ENCODE measurements around the gene NCR3LG1.

Gene NCR3LG1

DNA sequence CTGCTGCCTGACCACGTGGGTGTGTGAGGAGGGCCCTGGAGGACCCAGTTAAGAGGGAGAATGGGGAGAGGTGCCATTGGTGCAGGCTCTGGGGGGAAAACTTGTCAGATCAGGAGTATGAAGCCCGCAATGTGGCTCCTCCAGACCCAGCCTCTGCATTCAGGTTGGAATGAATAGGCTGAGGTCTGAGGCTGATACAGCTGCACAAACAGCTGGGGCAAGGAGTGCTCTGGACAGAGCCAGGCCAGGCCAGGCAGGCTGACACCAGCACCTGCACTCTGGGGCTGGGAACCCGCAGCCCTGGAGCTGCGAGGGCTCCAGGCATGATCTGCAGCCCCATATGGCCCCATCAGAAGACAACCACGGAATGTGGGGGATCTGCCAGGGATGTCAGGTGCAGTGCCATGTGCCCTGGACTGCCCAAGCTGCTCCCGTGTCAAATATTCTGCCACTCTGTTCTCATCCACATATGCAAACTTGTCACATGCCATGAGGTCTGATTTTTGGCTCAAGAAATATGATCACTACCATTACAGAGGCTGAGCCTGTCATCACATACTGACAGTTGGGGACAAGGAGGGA lies 64.0 kb downstream of the NCR3LG1 start:
- TF ChIP-seq, protein P1, sequence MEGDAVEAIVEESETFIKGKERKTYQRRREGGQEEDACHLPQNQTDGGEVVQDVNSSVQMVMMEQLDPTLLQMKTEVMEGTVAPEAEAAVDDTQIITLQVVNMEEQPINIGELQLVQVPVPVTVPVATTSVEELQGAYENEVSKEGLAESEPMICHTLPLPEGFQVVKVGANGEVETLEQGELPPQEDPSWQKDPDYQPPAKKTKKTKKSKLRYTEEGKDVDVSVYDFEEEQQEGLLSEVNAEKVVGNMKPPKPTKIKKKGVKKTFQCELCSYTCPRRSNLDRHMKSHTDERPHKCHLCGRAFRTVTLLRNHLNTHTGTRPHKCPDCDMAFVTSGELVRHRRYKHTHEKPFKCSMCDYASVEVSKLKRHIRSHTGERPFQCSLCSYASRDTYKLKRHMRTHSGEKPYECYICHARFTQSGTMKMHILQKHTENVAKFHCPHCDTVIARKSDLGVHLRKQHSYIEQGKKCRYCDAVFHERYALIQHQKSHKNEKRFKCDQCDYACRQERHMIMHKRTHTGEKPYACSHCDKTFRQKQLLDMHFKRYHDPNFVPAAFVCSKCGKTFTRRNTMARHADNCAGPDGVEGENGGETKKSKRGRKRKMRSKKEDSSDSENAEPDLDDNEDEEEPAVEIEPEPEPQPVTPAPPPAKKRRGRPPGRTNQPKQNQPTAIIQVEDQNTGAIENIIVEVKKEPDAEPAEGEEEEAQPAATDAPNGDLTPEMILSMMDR (IDR thresholded peaks at IDR 0.05): no peak
- no peaks in the 10 kb centered on the region for H3K4me1 ChIP-seq
- H3K27ac ChIP-seq: no peak overlapping the region
- no peak overlapping the region for H3K4me3 ChIP-seq (ENCODE audit: low read depth, low read length)
- no peak overlapping the region for H3K9ac ChIP-seq
- no peaks in the 10 kb centered on the region for H3K79me2 ChIP-seq
- no peak overlapping the region for H3K4me2 ChIP-seq (ENCODE audit: low read length)
- no peaks in the 10 kb centered on the region for H3K36me3 ChIP-seq (ENCODE audit: control insufficient read depth, insufficient read depth, low read length)
- no peaks in the 10 kb centered on the region for H3K27me3 ChIP-seq (ENCODE audit: control insufficient read depth, insufficient read depth, low read length)
- H2AFZ ChIP-seq: no peak overlapping the region
- no peaks in the 10 kb centered on the region for H3K9me3 ChIP-seq (ENCODE audit: control insufficient read depth, low read length)

DNA sequence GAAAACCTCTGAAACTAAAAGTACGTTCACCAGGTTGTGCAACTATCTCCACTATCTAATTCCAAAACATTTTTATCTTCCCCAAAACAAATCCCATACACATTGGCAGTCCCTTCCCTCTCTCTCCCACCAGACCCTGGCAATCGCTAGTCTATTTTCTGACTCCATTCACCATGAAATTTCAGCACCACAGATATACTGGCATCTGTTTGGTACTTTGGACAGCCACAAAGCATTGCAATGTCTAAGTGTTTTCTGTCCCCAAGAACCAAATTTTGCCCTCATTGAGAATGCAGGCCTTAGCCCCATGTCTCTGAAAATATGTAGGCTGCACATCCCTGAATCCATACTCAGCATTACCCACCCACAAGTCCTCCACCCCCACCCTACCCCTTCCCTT lies 64.9 kb downstream of the NCR3LG1 start:
- no peaks in the 10 kb centered on the region for H3K4me1 ChIP-seq
- H3K79me2 ChIP-seq: no peaks in the 10 kb centered on the region
- H3K27ac ChIP-seq: no peak overlapping the region
- H3K36me3 ChIP-seq (ENCODE audit: control insufficient read depth, insufficient read depth, low read length): no peaks in the 10 kb centered on the region
- no peak overlapping the region for H2AFZ ChIP-seq
- H3K4me3 ChIP-seq (ENCODE audit: low read depth, low read length): no peak overlapping the region
- H3K4me2 ChIP-seq (ENCODE audit: low read length): no peak overlapping the region
- no peak overlapping the region for H3K9ac ChIP-seq
- no peaks in the 10 kb centered on the region for H3K9me3 ChIP-seq (ENCODE audit: control insufficient read depth, low read length)
- TF ChIP-seq, protein P1 (IDR thresholded peaks at IDR 0.05): no peak
- no peaks in the 10 kb centered on the region for H3K27me3 ChIP-seq (ENCODE audit: control insufficient read depth, insufficient read depth, low read length)

DNA sequence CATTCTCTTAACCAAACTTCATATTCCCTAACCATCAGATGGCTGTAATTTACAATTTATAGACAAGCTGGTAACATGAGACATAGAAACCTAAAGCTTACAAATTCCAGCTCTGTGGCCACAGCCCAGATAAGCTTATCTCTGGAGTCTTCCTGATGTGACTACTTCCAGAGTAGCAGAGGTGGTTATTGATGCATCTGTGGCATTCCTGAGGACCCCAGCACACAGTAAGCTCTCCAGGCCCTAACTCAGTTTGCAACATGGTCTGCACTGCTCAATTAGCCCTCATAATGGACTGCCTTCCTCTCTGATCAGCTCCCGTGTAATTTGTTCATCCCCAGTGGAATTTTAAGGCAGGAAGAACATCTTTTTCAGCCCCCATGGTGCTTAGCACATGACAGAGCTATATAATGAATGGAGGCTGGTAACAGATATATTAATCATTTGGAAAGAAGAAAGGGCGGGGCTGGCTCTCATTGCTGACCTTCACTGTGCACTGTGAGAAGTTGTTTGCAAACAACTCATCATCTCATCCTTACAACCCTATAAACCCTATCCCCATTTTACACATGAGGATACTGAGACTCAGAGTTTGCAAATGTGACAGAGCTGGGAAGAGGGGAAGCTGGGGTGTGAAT lies 67.0 kb downstream of the NCR3LG1 start:
- Histone ChIP-seq H3K36me3 (ENCODE audit: control insufficient read depth, insufficient read depth, low read length) (no peaks in the 10 kb centered on the region), H2AFZ (no peak overlapping the region), H3K4me2 (ENCODE audit: low read length) (no peak overlapping the region), H3K27ac (no peak overlapping the region), H3K79me2 (no peaks in the 10 kb centered on the region), H3K4me1 (no peaks in the 10 kb centered on the region), H3K4me3 (ENCODE audit: low read depth, low read length) (no peak overlapping the region), H3K27me3 (ENCODE audit: control insufficient read depth, insufficient read depth, low read length) (no peaks in the 10 kb centered on the region), H3K9me3 (ENCODE audit: control insufficient read depth, low read length) (no peaks in the 10 kb centered on the region), H3K9ac (no peak overlapping the region)
- TF ChIP-seq, protein P1 (IDR thresholded peaks at IDR 0.05): no peak

DNA sequence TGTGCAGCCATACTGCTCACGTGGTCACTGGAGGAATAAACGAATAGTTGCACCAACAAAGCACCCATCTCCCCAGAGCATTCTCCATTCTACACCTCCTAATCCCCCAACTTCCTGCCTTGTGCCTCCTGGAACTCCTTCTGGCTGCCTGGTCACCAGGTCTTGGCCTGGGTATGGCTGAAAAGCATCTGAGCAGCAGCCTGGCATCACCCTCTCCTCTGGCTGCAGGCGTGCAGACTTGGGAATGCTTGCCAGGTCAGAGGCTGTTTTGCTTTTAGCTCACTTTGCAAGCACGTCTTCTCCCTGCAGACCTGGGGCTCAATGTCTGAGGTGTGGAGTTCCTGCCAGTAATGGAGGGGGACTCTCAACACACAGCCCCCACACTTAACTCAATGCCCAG lies 70.2 kb downstream of the NCR3LG1 start:
- no peak overlapping the region for H3K4me3 ChIP-seq (ENCODE audit: low read depth, low read length)
- H3K4me2 ChIP-seq (ENCODE audit: low read length): no peak overlapping the region
- H3K36me3 ChIP-seq (ENCODE audit: control insufficient read depth, insufficient read depth, low read length): no peaks in the 10 kb centered on the region
- H3K27me3 ChIP-seq (ENCODE audit: control insufficient read depth, insufficient read depth, low read length): no peaks in the 10 kb centered on the region
- no peak overlapping the region for H3K27ac ChIP-seq
- H3K4me1 ChIP-seq: no peaks in the 10 kb centered on the region
- no peaks in the 10 kb centered on the region for H3K9me3 ChIP-seq (ENCODE audit: control insufficient read depth, low read length)
- TF ChIP-seq, protein P1 (IDR thresholded peaks at IDR 0.05): no peak
- H2AFZ ChIP-seq: no peak overlapping the region
- no peak overlapping the region for H3K9ac ChIP-seq
- H3K79me2 ChIP-seq: no peaks in the 10 kb centered on the region

Measured in parathyroid adenoma (tissue), 2 donors.